IMR-90 (cell line): ENCODE results near the gene CCR8. TPM values are rescaled to one million over a fixed set of nuclear protein-coding genes. Genes with fewer than 3 reads are reported as not detected.

Experiments
- ATAC-seq: fragments of 200-7000 bp; cut with Tn5 transposase; 2 replicates; pipeline ENCODE4 v1.9.1; 2020; ENCODE audit warnings: low read depth, mild to moderate bottlenecking, moderate library complexity
- BruUV-seq: library from RNA; stranded (reverse); fragments of 400-500 nt; replicated peaks from 2 replicates; lab custom pipeline; 2021; lab: Mats Ljungman, UMichigan
- CTCF ChIA-PET: fragments of 300-600 bp; formaldehyde crosslinking; extraction: SDS; loops from one replicate; lab custom pipeline; 2021; ENCODE audit warnings: antibody characterized with exemption; lab: Yijun Ruan, JAX
- POLR2A ChIA-PET: fragments of 300-600 bp; sonication (Branson Sonifier 250); formaldehyde crosslinking; loops from one replicate; lab custom pipeline; 2022; ENCODE audit warnings: antibody characterized with exemption; ENCODE audit not compliant: unreplicated experiment; lab: Charles Lee
- DNase-seq: peaks from one replicate; pipeline ENCODE4 v3.0.0; 2013
- H2AFZ ChIP-seq: replicated peaks from 2 replicates; pipeline ENCODE3; 2013; ENCODE audit warnings: low read length, mild to moderate bottlenecking; ENCODE audit not compliant: poor library complexity
- H2AK5ac ChIP-seq: 2 replicates; pipeline ENCODE4 v1.6.1; 2013; ENCODE audit warnings: low read depth, low read length, inconsistent platforms
- H2AK9ac ChIP-seq: replicated peaks from 2 replicates; pipeline ENCODE3; 2013; ENCODE audit warnings: mild to moderate bottlenecking, low read depth, low read length, moderate library complexity; ENCODE audit not compliant: poor library complexity
- H2BK120ac ChIP-seq: 2 replicates; pipeline ENCODE4 v1.6.1; 2013; ENCODE audit warnings: low read depth, low read length, inconsistent platforms
- H2BK15ac ChIP-seq: 3 replicates; pipeline ENCODE4 v1.6.1; 2013; ENCODE audit warnings: low read depth, low read length, inconsistent platforms
- H2BK20ac ChIP-seq: 2 replicates; pipeline ENCODE4 v1.6.1; 2013; ENCODE audit warnings: low read depth, mild to moderate bottlenecking, inconsistent platforms, low read length, moderate library complexity
- H2BK5ac ChIP-seq: 2 replicates; pipeline ENCODE4 v1.6.1; 2013; ENCODE audit warnings: mild to moderate bottlenecking, low read depth, low read length, inconsistent platforms; ENCODE audit not compliant: poor library complexity, severe bottlenecking
- H3K14ac ChIP-seq: replicated peaks from 2 replicates; pipeline ENCODE4 v1.6.1; 2013; ENCODE audit warnings: low read depth, low read length, inconsistent platforms
- H3K18ac ChIP-seq: 2 replicates; pipeline ENCODE4 v1.6.1; 2013; ENCODE audit warnings: low read depth, low read length, control low read depth
- H3K23ac ChIP-seq: 2 replicates; pipeline ENCODE4 v1.6.1; 2013; ENCODE audit warnings: low read depth, low read length, inconsistent platforms
- H3K27ac ChIP-seq: 2 replicates; pipeline ENCODE4 v1.5.1; 2013; ENCODE audit warnings: mild to moderate bottlenecking, control low read depth, low read length; ENCODE audit not compliant: insufficient read depth
- H3K27me3 ChIP-seq: 2 replicates; pipeline ENCODE4 v1.6.1; 2013; ENCODE audit warnings: low read length; ENCODE audit not compliant: control insufficient read depth, insufficient read depth
- H3K36me3 ChIP-seq: 2 replicates; pipeline ENCODE4 v1.6.1; 2013; ENCODE audit warnings: low read length, mixed read lengths; ENCODE audit not compliant: control insufficient read depth, insufficient read depth
- H3K4ac ChIP-seq: 2 replicates; pipeline ENCODE4 v1.6.1; 2013; ENCODE audit warnings: low read depth, low read length, inconsistent platforms
- H3K4me1 ChIP-seq: 2 replicates; pipeline ENCODE4 v1.6.1; 2013; ENCODE audit warnings: low read length, mixed read lengths; ENCODE audit not compliant: control insufficient read depth, insufficient read depth
- H3K4me2 ChIP-seq: 2 replicates; pipeline ENCODE4 v1.6.1; 2013; ENCODE audit warnings: low read depth, mild to moderate bottlenecking, control low read depth, low read length, moderate library complexity
- H3K4me3 ChIP-seq: 2 replicates; pipeline ENCODE4 v1.5.1; 2013; ENCODE audit warnings: low read depth, mild to moderate bottlenecking, control low read depth, low read length, moderate library complexity; ENCODE audit not compliant: insufficient read depth
- H3K56ac ChIP-seq: 2 replicates; pipeline ENCODE4 v1.6.1; 2013; ENCODE audit warnings: low read length, inconsistent platforms; ENCODE audit not compliant: insufficient read depth; ENCODE audit errors: extremely low read depth
- H3K79me1 ChIP-seq, 2 experiments: 2 replicates each; pipeline ENCODE4 v1.6.1; 2013; ENCODE audit warnings: low read length in 2 of 2, inconsistent platforms in 1 of 2, low read depth in 1 of 2
- H3K9ac ChIP-seq: 2 replicates; pipeline ENCODE4 v1.6.1; 2013; ENCODE audit warnings: low read depth, low read length, control low read depth
- H3K9me1 ChIP-seq: 2 replicates; pipeline ENCODE4 v1.6.1; 2013; ENCODE audit warnings: low read length, inconsistent platforms; ENCODE audit not compliant: insufficient read depth
- H3K9me3 ChIP-seq: 2 replicates; pipeline ENCODE4 v1.6.1; 2013; ENCODE audit warnings: low read length; ENCODE audit not compliant: control insufficient read depth, insufficient read depth
- H4K20me1 ChIP-seq: 2 replicates; pipeline ENCODE4 v1.6.1; 2013; ENCODE audit warnings: low read length, inconsistent platforms; ENCODE audit not compliant: insufficient read depth
- H4K5ac ChIP-seq: 2 replicates; pipeline ENCODE4 v1.6.1; 2013; ENCODE audit warnings: mild to moderate bottlenecking, low read depth, low read length, control low read depth
- H4K8ac ChIP-seq, 2 experiments: 2 replicates each; pipeline ENCODE4 v1.6.1; 2013; ENCODE audit warnings: low read depth in 2 of 2, low read length in 2 of 2, control low read depth in 1 of 2, inconsistent platforms in 1 of 2
- H4K91ac ChIP-seq: 2 replicates; pipeline ENCODE4 v1.6.1; 2013; ENCODE audit warnings: low read depth, low read length, inconsistent platforms; ENCODE audit not compliant: insufficient read depth
- CEBPB ChIP-seq: IDR thresholded peaks from 2 replicates; pipeline ENCODE4 v1.6.1; 2012; ENCODE audit warnings: low read depth, low read length, improper control_type of control experiment
- CHD1 ChIP-seq: IDR thresholded peaks from 2 replicates; pipeline ENCODE4 v1.6.1; 2012; ENCODE audit warnings: low read depth, low read length, improper control_type of control experiment
- CTCF ChIP-seq: conservative IDR thresholded peaks from 2 replicates; pipeline ENCODE4 v1.5.1; 2012; ENCODE audit warnings: mild to moderate bottlenecking, low read depth, low read length, improper control_type of control experiment
- MAFK ChIP-seq: IDR thresholded peaks from 2 replicates; pipeline ENCODE4 v1.6.1; 2012; ENCODE audit warnings: low read depth, low read length, improper control_type of control experiment
- MAZ ChIP-seq: IDR thresholded peaks from 2 replicates; pipeline ENCODE4 v1.6.1; 2012; ENCODE audit warnings: low read depth, mild to moderate bottlenecking, low read length, improper control_type of control experiment, moderate library complexity, borderline replicate concordance
- MXI1 ChIP-seq: IDR thresholded peaks from 2 replicates; pipeline ENCODE4 v1.6.1; 2012; ENCODE audit warnings: low read depth, mild to moderate bottlenecking, low read length, moderate library complexity, borderline replicate concordance
- NFE2L2 ChIP-seq: fragments of 150-350 bp; IDR thresholded peaks from 2 replicates; pipeline ENCODE4 v1.6.1; 2016; ENCODE audit warnings: low read depth, mild to moderate bottlenecking, low read length
- POLR2A ChIP-seq: IDR thresholded peaks from 2 replicates; pipeline ENCODE4 v1.6.1; 2012; ENCODE audit warnings: mild to moderate bottlenecking, low read depth, low read length
- RCOR1 ChIP-seq: IDR thresholded peaks from 2 replicates; pipeline ENCODE4 v1.6.1; 2012; ENCODE audit warnings: mild to moderate bottlenecking, low read length, improper control_type of control experiment; ENCODE audit not compliant: insufficient replicate concordance
- RFX5 ChIP-seq: IDR thresholded peaks from 2 replicates; pipeline ENCODE4 v1.8.0; 2012; ENCODE audit warnings: low read depth, mild to moderate bottlenecking, low read length, moderate library complexity
- SMC3 ChIP-seq: fragments of 150-350 bp; IDR thresholded peaks from 2 replicates; pipeline ENCODE4 v1.6.1; 2016; ENCODE audit warnings: low read depth, mild to moderate bottlenecking, antibody characterized with exemption, low read length, moderate library complexity
- WGBS, 2 experiments: methylation state at CpG; one replicate each; pipeline versions ENCODE4 v1.1.5 to v1.1.7; 2013; ENCODE audit warnings: missing lambda C conversion rate in 2 of 2; ENCODE audit not compliant: insufficient read length in 1 of 2; ENCODE audit errors: extremely low coverage in 2 of 2; 5-methylcytosine and 5-hydroxymethylcytosine counted together
- dilution Hi-C: fragments of 300-500 bp; cut with HindIII; formaldehyde crosslinking; loops from one replicate; pipeline ENCODE4 v1.14.3; 2018; ENCODE audit warnings: low sequenced_read_pairs; ENCODE audit not compliant: unreplicated experiment
- in situ Hi-C: fragments of 300-500 bp; cut with MboI; formaldehyde crosslinking; loops from 3 replicates; pipeline ENCODE4 v1.14.3; 2019; ENCODE audit warnings: low sequenced_read_pairs, inconsistent platforms, mixed read lengths
- intact Hi-C: fragments of 100-400 bp; cut with micrococcal nuclease; formaldehyde crosslinking; loops from 2 replicates; pipeline ENCODE4 v1.10.0; 2022
- polyA plus RNA-seq, 3 experiments: library from polyadenylated mRNA; depleted of rRNA; stranded (reverse); fragments of >200 nt; gene quantifications; 2 replicates each; pipeline ENCODE4 v1.2.3, GENCODE V29; 2012; ENCODE audit warnings: low replicate concordance in 1 of 3
- total RNA-seq: library from RNA; depleted of rRNA; stranded (reverse); fragments of >200 nt; gene quantifications from 2 replicates; pipeline ENCODE4 v1.2.3, GENCODE V29; 2012
- TF ChIP-seq, protein P1 (sequence below): fragments of 150-350 bp; IDR thresholded peaks from 2 replicates; pipeline ENCODE4 v1.6.1; 2016; ENCODE audit warnings: low read depth, mild to moderate bottlenecking, low read length, moderate library complexity, borderline replicate concordance

CCR8 gene
- total and polyA plus RNA-seq, 2 of the 4 experiments (the other 2 are of a cell fraction) = not detected

GRCh38 chr3:39323494-39323893, 6.0 kb upstream of the CCR8 start:
- Histone ChIP-seq H3K56ac (no peak overlapping the region), H3K4me3 (no peak overlapping the region), H3K9me3 (no peaks in the 10 kb centered on the region), H4K20me1 (no peaks in the 10 kb centered on the region), H2BK20ac (no peak overlapping the region), H3K23ac (no peak overlapping the region), H3K9ac (no peak overlapping the region), H3K4me1 (no peaks in the 10 kb centered on the region), H2AK5ac (no peak overlapping the region), H4K8ac (no peak overlapping the region), H3K79me1 (no peaks in the 10 kb centered on the region), H2BK5ac (no peak overlapping the region), H4K5ac (no peak overlapping the region), H3K36me3 (no peaks in the 10 kb centered on the region), H2AK9ac (no peak overlapping the region), H3K18ac (no peak overlapping the region), H3K27ac (no peak overlapping the region), H3K9me1 (no peaks in the 10 kb centered on the region), H2BK15ac (no peak overlapping the region), H3K4me2 (no peak overlapping the region), H2AFZ (no peak overlapping the region), H2BK120ac (no peak overlapping the region), H3K27me3 (no peaks in the 10 kb centered on the region; the same call in none of the 2 replicates), H3K4ac (no peak overlapping the region), H3K14ac (no peak overlapping the region), H4K91ac (no peak overlapping the region)
- POLR2A ChIA-PET = no interaction called here
- BruUV-seq = no TSS peak
- CTCF ChIA-PET = no interaction called here
- in situ Hi-C loops = no loop called here
- intact Hi-C loops = no loop called here
- TF ChIP-seq SMC3 = no peak
- TF ChIP-seq CEBPB = no peak
- TF ChIP-seq MAFK = no peak
- TF ChIP-seq NFE2L2 = no peak
- no peak for TF ChIP-seq CTCF
- no peak for TF ChIP-seq MXI1
- no peak for TF ChIP-seq MAZ
- TF ChIP-seq, protein P1, sequence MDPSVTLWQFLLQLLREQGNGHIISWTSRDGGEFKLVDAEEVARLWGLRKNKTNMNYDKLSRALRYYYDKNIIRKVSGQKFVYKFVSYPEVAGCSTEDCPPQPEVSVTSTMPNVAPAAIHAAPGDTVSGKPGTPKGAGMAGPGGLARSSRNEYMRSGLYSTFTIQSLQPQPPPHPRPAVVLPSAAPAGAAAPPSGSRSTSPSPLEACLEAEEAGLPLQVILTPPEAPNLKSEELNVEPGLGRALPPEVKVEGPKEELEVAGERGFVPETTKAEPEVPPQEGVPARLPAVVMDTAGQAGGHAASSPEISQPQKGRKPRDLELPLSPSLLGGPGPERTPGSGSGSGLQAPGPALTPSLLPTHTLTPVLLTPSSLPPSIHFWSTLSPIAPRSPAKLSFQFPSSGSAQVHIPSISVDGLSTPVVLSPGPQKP = no peak
- TF ChIP-seq RFX5 = no peak
- TF ChIP-seq POLR2A = no peak
- no peak for TF ChIP-seq RCOR1
- TF ChIP-seq CHD1 = no peak
- ATAC-seq = no peak
- no CpG with 5 or more reads among the region's 2 CpGs for WGBS, 2 experiments
- dilution Hi-C loops = no loop called here
- DNase-seq = no peak
